A673 (cell line): Measurements from ENCODE around the gene MEI4. TPM values are rescaled to one million over a fixed set of nuclear protein-coding genes. Genes with fewer than 3 reads are reported as not detected.

ENCODE experiments used
- Bru-seq: library from RNA; stranded (reverse); fragments of 400-500 nt; gene quantifications from one replicate; lab custom pipeline; 2021; lab: Mats Ljungman, UMichigan
- BruChase-seq, 2 experiments: library from RNA; stranded (reverse); fragments of 400-500 nt; gene quantifications; one replicate each; lab custom pipeline; 2021; lab: Mats Ljungman, UMichigan
- BruUV-seq: library from RNA; stranded (reverse); fragments of 400-500 nt; replicated peaks from 2 replicates; lab custom pipeline; 2021; lab: Mats Ljungman, UMichigan
- CTCF ChIA-PET: fragments of 300-600 bp; sonication (Branson Sonifier 250); formaldehyde crosslinking; loops from one replicate; lab custom pipeline; 2022; ENCODE audit warnings: antibody characterized with exemption; lab: Charles Lee
- POLR2A ChIA-PET: fragments of 300-600 bp; sonication (Branson Sonifier 250); formaldehyde crosslinking; loops from one replicate; lab custom pipeline; 2022; ENCODE audit warnings: antibody characterized with exemption; ENCODE audit not compliant: low non-redundant PET; lab: Charles Lee
- DNase-seq: peaks from one replicate; pipeline ENCODE4 v3.0.0-alpha.2; 2015; ENCODE audit warnings: low spot score
- H3K27ac ChIP-seq: fragments of 200-600 bp; sonication (generic); 2 replicates; pipeline ENCODE4 v1.5.1; 2016; ENCODE audit warnings: mixed run types, low read depth, mild to moderate bottlenecking, mixed read lengths, antibody characterized with exemption, low read length; ENCODE audit not compliant: poor library complexity, severe bottlenecking
- H3K27me3 ChIP-seq: fragments of 200-600 bp; sonication (generic); replicated peaks from 2 replicates; pipeline ENCODE4 v1.6.1; 2017; ENCODE audit warnings: mixed run types, low read depth, mild to moderate bottlenecking, mixed read lengths, antibody characterized with exemption, low read length; ENCODE audit not compliant: insufficient read depth, poor library complexity
- H3K36me3 ChIP-seq: fragments of 200-600 bp; sonication (generic); 2 replicates; pipeline ENCODE4 v1.6.1; 2016; ENCODE audit warnings: mixed run types, mild to moderate bottlenecking, mixed read lengths, antibody characterized with exemption, low read length; ENCODE audit not compliant: insufficient read depth, poor library complexity, severe bottlenecking
- H3K4me1 ChIP-seq: fragments of 200-600 bp; sonication (generic); 2 replicates; pipeline ENCODE4 v1.6.1; 2017; ENCODE audit warnings: mixed run types, mild to moderate bottlenecking, mixed read lengths, antibody characterized with exemption, low read length; ENCODE audit not compliant: insufficient read depth, poor library complexity, severe bottlenecking
- H3K4me3 ChIP-seq: fragments of 200-600 bp; sonication (generic); 2 replicates; pipeline ENCODE4 v1.5.1; 2016; ENCODE audit warnings: low read depth, mixed run types, mild to moderate bottlenecking, mixed read lengths, low read length; ENCODE audit not compliant: poor library complexity, severe bottlenecking
- H3K9me3 ChIP-seq: fragments of 200-600 bp; sonication (generic); 2 replicates; pipeline ENCODE4 v1.6.1; 2016; ENCODE audit warnings: mixed run types, low read depth, mild to moderate bottlenecking, mixed read lengths, antibody characterized with exemption, low read length; ENCODE audit not compliant: poor library complexity, severe bottlenecking
- EZH2 ChIP-seq: fragments of 200-600 bp; sonication (generic); IDR thresholded peaks from 2 replicates; pipeline ENCODE4 v1.6.1; 2017; ENCODE audit warnings: borderline replicate concordance, low read depth, mild to moderate bottlenecking, mixed read lengths, antibody characterized with exemption, low read length; ENCODE audit not compliant: poor library complexity, severe bottlenecking
- intact Hi-C: fragments of 100-400 bp; cut with micrococcal nuclease; formaldehyde crosslinking; loops from one replicate; pipeline ENCODE4 v1.10.0; 2022; ENCODE audit not compliant: unreplicated experiment
- long read RNA-seq: library from polyadenylated mRNA; stranded (forward); transcript quantifications from one replicate; pipeline ENCODE4 v2.0.0, GENCODE V29; 2022
- total RNA-seq: library from RNA; stranded (reverse); gene quantifications from 2 replicates; pipeline ENCODE4 v1.2.3, GENCODE V29; 2021
- TF ChIP-seq, protein P1 (sequence below): fragments of 300-800, 200-600 bp; sonication (generic); conservative IDR thresholded peaks from 2 replicates; pipeline ENCODE4 v1.5.1; 2017; ENCODE audit warnings: low read depth, mild to moderate bottlenecking, antibody characterized with exemption, low read length, moderate library complexity, mixed read lengths

Gene MEI4, protein sequence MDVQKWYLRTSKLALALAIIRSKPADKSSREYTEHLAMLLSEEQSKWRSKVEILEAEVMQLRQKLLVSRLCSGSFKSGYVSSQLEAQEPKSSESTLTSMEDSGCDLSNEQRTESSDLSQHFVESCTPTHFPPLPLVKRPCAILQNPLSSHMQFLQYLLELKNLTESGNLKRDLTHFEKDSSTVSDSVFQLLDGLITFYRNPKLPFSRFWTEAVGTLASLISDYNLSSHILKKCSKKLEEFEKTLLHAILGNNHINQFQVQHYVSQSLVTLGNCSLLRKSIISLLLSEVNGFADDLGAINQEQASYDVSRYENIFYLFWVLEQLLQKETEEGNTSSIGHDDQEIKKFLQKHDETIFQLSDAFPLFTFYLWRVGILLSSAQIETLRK
- not detected in 2 replicates for total RNA-seq
- Bru-seq, nascent RNA, result percentile 1 among the genes with signal in this experiment
- percentile 2 among the genes with signal in this experiment for BruChase-seq, experiment 1, labeled RNA remaining after a 2-hour chase
- BruChase-seq, experiment 2, labeled RNA remaining after a 6-hour chase, result percentile 5 among the genes with signal in this experiment
- long read RNA-seq, result 0 reads

DNA sequence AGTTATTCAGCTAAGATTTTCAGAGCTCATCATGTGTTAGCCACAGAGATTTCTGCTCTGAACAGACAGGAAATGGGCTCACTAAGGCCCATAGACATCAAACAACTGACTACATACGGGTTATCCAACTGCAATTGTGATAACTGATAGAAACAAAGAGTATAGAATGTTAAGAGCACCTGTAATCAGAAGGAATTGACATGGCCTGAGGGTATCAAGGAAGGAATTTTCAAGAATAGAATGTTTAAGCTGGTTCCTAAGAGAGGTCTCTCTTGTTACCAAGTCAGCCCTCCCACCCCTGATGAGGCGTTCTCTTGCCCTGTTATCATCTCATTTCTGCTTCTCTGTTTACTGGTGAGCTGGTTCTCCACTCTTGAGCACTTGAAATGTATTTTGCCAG lies at the start of gene MEI4:
Gene MEI4, plus strand, starts transcription at position 301 of the 400 bp plus-strand sequence. CDS start 37,633 bp downstream, outside the sequence.
- no peaks in the 10 kb centered on the region for H3K36me3 ChIP-seq
- ChIA-PET CTCF (no interaction called here), POLR2A (no interaction called here)
- TF ChIP-seq, protein P1, sequence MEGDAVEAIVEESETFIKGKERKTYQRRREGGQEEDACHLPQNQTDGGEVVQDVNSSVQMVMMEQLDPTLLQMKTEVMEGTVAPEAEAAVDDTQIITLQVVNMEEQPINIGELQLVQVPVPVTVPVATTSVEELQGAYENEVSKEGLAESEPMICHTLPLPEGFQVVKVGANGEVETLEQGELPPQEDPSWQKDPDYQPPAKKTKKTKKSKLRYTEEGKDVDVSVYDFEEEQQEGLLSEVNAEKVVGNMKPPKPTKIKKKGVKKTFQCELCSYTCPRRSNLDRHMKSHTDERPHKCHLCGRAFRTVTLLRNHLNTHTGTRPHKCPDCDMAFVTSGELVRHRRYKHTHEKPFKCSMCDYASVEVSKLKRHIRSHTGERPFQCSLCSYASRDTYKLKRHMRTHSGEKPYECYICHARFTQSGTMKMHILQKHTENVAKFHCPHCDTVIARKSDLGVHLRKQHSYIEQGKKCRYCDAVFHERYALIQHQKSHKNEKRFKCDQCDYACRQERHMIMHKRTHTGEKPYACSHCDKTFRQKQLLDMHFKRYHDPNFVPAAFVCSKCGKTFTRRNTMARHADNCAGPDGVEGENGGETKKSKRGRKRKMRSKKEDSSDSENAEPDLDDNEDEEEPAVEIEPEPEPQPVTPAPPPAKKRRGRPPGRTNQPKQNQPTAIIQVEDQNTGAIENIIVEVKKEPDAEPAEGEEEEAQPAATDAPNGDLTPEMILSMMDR, result no peak
- TF ChIP-seq EZH2, result no peak
- H3K4me3 ChIP-seq, result no peak within 1 kb of the TSS
- DNase-seq, result no peak
- H3K27me3 ChIP-seq, result no peaks in the 10 kb centered on the region
- no TSS peak for BruUV-seq
- no peaks in the 10 kb centered on the region for H3K9me3 ChIP-seq
- no peaks in the 10 kb centered on the region for H3K4me1 ChIP-seq
- intact Hi-C loops, result no loop called here
- no peak within 1 kb of the TSS for H3K27ac ChIP-seq

DNA sequence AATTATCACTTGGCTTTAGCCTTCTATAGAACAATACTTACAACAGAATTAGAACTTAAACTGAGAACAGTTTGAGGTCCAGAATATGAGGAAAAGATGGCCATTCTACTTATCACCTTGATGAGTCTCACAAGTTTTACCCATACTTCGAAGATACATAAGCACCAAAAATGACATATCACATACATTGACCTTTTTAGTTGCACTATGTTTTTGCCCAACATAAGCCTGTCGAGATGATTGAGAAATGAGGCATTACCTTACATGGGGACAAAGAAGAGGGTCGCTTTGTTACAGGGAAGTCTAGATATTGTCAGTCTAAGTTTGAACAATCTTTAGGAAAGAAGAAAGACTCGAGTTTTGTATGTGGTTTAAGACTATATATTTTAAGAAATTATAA lies 48.4 kb upstream of the MEI4 start:
- BruUV-seq, result no TSS peak
- Histone ChIP-seq H3K9me3 (no peaks in the 10 kb centered on the region), H3K27ac (no peak overlapping the region), H3K4me3 (no peak overlapping the region), H3K27me3 (no peaks in the 10 kb centered on the region), H3K36me3 (no peaks in the 10 kb centered on the region), H3K4me1 (no peaks in the 10 kb centered on the region)
- ChIA-PET CTCF (no interaction called here), POLR2A (no interaction called here)
- intact Hi-C loops, result no loop called here
- TF ChIP-seq, protein P1, result no peak
- no peak for DNase-seq

DNA sequence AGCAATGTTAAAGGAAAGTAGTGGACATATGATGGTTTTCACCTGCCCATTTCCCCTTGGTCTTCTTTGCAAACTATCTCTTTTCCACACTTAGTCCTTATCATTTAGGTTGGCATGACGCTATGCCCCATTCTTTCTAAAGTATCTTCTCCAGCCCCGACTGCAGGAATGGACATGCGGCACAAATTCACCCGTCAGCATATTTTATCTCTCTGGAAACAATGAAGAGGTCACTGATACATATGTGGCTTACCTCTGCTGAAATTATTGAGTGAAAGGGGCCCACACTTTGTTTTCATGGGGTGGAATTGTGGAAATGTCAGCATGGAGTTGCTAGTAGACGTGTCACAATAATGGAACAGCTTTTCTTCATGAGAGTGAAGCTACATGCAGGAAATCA lies 45.8 kb upstream of the MEI4 start:
- Histone ChIP-seq H3K9me3 (no peaks in the 10 kb centered on the region), H3K27me3 (no peaks in the 10 kb centered on the region), H3K4me1 (no peaks in the 10 kb centered on the region), H3K4me3 (no peak overlapping the region), H3K36me3 (no peaks in the 10 kb centered on the region), H3K27ac (no peak overlapping the region)
- TF ChIP-seq, protein P1, result no peak
- TF ChIP-seq EZH2, result no peak
- CTCF ChIA-PET, result no interaction called here
- POLR2A ChIA-PET, result no interaction called here
- no peak for DNase-seq
- intact Hi-C loops, result no loop called here
- BruUV-seq, result no TSS peak
